Stimulated activated CD4-positive, alpha-beta T cell treated with anti-CD3 and anti-CD28 coated beads, Interleukin-1b, Interleukin-23, amount 100 ng/mL, for 24 hours (primary cell): Measurements from ENCODE around the gene STARD13.
"Not testable (repeated sequence)": the region's sequence is repeated elsewhere in the genome, so short reads cannot be mapped to it uniquely, and the experiment has no call there.

Experiments
- DNase-seq, 4 experiments: peaks; one replicate each; pipeline ENCODE4 v3.0.0-alpha.2; 2020; ENCODE audit warnings: low read depth in 4 of 4, low spot score in 1 of 4

STARD13 gene

DNA sequence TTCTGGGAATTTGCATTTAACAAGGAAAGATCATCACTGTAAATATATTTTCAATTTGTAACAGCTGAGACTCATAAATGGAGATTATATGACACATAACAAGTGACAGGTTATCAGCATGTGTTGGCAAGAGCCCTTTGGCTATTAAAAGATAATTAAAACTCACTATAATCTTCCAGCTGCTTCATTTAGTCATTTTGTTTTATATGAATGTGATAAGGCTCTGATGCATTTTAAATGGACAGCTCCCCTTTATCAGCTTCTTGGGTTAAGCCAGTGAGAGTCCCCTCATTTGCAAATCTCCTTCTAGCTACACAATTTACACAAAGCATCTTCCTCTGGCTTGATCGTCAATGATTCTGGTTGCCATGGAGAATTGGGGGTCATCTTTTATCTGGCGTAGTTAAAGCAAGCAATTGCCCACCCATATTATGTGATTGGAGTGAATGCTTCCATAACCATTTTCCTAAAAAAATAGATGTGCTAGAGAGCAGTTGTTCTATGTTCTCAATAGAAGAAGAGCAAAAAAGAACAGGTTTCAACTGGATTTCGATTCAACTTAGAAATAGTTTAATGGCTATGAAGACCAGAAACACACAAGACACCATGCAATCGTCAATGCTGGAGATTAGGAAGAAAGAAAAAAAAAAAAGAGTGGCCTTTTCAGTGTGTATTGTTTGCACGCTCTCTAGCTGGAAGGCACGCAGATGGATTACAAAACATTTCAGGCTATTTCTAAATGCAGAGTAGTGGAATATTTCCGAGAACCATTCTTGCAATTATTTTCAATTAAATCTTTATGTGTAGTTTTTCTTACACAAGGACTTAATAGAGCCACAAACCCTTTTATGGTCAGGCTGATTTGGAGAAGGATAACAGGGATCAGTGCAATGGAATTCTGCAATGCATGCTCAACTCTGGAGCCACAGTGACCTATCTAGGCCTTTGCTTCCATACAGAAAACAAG, 27.4 kb downstream of the STARD13 start:
- DNase-seq: no peak

DNA sequence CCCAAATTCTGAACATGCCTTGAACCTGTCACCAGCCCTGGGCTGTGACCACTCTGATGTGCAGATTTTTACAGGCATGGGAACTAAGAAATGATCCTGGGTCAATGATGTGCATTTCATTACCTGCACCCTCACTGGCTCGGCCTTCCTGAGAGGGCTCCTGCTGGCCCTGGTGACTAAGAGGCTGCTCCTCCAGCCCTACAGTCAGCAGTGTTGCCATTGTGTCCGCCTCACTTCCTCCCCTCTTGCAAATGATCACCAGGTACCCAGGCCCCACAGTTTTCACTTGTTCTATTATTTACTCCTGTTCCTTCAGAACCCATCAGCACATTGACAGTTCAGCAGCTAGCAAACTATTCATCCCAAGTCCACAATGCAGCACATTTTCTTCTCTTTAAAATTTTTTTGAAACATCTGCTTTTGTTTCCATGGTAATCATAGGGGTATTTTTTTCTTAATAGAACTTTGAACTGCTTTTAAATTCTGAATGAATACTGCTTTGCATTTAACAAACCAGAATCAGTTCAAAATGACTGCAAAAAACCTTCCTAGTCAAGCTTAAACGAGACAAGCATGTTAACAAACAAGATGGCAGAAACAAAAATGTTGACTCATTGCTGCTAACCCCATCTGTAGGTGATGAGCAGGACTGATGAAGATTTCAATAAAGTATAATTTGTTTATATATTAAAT, 29.3 kb downstream of the STARD13 start:
- no peak for DNase-seq

DNA sequence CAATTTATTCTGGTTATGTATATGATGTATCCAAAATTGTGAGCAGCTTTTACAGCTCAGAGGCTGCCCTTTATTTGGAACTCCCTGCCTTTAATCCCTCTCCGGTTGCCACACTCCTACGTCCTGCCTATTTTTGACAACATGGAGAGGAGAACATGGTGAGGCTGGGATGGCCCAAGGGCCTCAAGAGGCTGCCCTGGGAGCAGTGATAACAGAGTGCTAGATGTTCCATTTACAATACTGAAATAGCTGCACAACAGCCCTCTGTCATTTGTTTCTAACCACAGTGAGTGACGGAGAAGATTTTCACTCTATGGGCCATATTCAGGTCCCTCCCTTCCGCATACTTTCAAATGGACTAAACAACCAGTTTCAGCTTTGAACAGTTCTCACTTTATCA, 33.4 kb downstream of the STARD13 start:
- no peak for DNase-seq

DNA sequence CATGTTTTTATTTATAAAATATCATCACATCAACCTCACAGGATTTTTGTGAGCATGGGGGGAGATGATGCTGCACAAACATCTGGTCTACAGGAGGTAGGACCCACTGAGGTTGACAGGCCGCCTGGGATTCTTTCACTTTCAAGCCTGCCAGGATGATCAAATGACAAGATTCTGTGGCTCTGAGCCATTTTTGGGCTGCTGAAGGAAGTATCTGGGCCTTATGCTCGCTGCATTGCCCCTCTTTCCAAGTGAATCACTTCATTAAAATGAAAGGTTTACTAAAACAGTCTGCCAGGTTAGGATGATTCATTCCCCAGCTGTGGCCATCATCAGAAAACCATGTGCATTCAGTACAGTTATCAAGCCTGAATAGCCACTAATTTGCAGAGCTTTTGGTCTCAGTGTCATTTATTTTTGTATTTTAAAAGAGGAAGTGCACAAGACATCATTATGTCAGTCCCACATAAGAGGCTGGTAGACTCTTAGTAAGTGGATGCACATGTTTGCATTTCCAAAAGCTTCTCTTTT, 34.4 kb downstream of the STARD13 start:
- no peak for DNase-seq

DNA sequence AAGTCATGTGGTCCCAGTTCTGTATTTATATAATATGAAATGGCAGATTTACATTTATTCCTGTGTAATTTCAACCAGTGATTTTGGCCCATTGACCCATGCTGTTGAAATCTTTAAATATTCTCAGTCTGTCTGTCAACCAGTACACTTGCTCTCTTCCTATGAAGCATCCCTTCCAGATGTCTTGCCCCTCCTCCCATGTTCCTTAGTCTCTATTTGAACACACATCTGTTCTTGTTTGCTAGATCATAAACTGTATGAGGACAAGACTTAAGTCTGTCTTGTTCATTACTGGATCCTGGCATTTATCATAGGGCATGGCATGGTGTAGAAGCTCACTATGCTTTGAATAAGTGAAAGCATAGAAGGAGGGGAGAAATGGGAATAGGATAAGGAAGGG, 34.9 kb downstream of the STARD13 start:
- DNase-seq: no peak

DNA sequence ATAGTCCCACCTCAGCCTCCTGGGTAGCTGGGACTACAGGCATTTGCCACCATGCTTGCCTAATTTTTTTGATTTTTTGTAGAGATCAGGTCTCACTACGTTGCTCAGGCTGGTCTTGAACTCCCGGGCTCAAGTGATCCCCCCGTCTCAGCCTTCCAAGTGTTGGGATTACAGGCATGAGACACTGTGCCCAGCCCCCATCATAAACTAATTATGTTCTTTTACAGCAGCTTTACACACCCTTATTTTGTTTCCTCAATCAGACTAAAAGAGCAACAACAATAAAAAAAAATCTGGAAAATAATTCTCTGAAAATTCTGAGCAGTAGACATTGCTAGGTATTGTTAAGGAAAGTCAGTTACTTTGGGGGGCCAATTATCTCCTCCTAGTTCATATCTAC, 35.7 kb downstream of the STARD13 start:
- no peak for DNase-seq

DNA sequence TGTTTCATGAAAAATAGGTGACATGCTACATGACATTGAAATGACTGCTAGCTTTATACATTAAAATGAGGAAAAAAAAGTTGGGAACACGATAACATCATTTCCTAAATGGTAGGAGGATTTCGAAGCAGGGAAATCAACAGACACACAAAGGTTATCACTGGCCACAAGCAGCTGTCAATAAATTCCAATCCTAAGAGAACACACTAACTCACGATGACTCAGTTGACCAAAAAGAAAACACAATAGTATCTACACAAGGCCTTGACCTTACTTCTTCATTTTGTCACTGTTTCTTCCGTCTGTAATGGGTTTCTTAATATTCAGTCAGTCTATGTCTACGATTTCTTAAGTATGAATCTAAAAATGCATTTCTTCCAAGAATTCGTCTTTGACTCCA, 36.5 kb downstream of the STARD13 start:
- no peak for DNase-seq

DNA sequence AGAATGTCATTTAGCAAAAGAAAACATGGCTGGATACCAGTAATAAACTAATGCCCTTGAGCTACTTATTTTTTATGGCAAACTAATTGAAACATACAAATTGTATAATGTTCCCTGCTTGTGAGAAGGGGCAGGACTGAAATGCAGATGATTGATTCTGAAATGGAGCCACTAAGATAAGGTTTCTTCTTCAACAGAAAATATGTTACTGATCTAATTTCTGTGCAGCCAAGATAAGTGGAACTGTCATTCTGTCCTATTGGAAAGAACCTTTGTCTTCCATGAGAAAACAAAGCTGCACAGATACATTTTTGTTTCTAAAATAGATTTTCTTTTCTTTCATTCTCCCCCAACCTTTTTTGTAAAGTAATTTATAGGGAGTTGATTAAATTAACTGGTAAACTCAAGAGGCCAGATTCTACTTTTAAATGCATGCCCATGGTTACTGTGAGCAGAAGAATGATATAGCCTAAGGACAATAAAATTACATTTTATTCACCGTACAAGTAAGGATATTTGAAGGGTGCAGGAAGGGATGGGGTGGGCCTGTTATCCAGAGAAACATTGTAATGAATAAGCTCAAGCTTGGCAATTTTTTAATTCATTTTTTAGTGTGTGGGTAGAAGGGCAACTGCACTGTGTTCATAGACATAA, 39.9 kb downstream of the STARD13 start:
- no peak for DNase-seq

DNA sequence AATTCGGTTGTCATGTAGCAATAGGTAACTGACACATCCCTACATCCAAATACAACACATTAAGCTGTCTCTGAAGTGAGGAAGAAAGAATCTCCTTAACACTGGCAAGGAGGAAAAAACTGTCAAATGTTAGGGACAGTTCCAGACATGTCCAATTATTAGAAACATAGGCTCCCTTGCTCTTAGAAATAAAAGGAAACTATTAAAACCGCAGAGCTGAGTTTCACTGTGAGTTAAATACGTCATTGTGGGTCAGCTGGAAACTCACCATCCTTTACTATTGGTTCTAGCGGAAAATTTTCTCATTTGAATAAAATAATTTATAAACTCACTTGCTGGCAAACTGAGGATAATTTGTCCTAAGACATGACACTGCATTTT, 40.7 kb downstream of the STARD13 start:
- no peak for DNase-seq

DNA sequence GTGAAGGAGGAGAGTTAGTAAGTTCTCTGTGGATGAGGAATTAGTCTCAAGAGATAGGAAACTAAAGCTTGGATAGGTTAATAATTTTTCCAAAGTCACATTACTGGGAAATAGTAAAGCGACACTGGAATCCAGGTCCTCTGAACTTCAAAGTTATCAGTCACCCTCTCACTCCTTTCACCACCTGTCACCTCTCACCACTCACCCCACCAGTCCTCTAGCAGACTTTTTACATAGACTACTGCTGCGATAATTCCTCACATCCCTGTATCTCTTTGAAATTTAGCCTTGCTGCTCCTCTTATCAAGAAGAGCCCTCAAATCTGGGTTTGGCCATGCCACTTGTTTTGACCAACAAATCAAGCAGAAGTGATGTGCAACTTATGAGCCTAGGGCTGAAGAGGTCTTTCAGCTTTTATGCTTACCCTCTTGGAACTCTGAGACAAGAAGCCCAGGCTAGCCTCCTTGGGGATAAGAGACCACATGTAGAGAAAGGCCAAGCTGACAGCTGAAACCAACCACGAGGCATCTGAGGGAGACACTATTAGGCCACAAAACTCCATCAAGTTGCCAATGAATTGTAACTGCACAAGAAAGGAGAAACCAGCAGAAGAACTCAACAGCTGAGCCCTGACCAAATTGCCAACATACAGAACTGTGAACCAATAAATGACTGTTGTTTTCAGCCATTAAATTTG, 41.2 kb downstream of the STARD13 start:
- DNase-seq: no peak

DNA sequence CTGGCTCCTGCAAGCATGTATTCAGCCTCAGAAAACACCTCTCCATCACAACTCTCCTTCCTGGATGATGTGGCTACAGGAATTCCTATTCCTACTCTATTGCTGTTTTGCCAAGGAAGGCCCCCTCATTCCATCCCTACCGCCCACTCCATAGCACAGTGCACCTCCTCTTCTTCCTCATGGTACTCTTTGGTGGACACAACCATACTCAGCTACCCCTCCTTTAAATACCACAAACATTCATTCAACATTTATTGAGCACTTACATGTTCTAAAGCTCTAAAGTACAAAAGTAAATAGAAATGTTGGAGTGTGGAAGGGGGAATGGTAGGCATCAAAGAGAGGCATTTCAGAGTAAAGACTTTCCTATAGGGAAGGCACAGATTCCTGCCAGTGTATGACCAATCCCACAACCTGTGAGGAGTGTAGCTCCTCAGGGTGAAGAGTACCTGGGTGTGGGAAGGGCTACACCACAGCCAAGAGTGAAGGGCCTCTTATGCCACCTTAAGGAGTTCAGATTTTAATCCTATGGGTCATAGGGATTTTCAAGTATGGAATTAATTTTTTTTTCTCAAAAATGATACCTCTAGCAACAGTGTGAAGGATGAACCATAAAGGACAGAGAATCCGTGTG, 42.5 kb downstream of the STARD13 start:
- no peak for DNase-seq

DNA sequence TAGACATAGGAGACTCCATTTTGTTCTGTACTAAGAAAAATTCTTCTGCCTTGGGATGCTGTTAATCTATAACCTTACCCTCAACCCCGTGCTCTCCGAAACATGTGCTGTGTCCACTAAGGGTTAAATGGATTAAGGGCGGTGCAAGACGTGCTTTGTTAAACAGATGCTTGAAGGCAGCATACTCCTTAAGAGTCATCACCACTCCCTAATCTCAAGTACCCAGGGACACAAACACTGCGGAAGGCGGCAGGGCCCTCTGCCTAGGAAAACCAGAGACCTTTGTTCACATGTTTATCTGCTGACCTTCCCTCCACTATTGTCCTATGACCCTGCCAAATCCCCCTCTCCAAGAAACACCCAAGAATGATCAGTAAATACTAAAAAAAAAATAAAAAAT, 43.2 kb downstream of the STARD13 start:
- DNase-seq: not testable (repeated sequence)

DNA sequence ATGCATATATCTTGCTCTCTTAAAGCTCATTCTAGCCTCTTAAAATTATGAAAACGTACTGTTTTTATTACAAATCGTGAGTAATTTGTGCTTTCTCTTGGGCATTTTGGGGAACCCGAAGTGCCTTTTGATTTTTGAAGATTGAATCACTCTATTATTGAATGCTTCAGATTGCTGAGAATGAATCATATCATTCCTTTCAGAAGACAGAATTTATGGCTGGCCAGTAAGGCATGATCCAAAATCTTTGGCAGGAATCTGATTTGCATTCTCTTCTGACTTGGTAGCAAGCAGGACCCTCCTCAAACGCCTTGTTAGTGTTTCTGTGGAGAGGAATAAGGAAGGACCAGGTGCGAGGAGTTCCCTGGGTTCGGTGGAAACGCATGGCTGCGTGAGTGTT, 49.5 kb downstream of the STARD13 start:
- DNase-seq: no peak

DNA sequence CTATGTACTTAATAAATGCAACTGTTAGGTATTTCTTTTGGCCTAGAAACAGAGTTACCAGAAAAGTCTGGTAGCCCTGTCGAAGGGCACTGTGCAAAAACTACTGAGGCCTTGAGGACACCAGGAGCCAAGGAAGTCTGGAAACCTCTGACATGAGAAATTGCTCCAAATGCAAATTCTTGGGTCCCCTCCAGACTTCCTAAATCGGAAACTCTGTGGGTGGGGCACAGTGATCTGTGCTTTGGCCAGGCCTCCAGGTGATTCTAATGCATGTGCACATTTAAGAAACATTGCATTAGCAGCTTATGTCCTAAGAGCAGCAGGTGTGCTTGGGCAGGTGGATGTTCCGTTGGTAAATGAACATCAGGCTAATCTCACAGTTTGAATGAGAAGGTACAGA, 50.0 kb downstream of the STARD13 start:
- DNase-seq: no peak

DNA sequence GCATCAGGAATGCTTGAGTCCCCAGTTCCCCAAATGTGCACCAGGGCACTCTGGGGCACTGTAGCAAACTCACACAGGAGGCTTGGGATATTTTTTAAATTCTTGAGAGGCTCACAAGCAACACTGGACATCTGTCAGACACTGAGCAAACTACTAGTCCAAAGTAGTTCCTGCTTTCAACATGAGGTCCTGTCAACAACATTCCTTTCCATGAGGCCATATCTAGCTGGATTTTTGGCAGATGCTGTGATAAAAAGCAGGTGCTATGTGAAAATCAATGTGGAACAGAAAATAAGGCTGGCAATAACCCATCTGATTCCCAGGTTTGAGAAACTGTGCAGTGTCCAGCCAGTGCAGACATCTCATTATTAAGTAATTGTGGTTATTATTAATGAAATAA, 50.5 kb downstream of the STARD13 start:
- no peak for DNase-seq

DNA sequence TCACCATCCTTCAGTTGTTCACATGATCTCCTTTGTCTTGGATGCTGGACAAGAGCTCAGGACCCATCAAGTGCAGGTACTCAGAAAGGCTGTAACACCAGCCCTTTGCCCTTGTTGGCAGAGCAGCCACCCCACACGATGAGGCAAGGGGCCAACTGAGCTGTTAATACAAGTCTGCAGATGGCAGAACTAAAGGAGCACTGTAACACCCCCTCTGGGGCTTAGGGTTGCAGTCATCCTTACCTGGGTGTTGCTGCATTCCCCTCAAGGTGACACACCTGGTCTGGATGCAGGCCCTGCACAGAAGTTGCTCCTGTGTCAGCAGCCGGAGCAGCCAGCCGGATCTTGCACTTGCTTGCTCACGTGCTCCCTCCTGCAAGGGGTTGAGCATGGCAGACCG, 52.0 kb downstream of the STARD13 start:
- no peak for DNase-seq

DNA sequence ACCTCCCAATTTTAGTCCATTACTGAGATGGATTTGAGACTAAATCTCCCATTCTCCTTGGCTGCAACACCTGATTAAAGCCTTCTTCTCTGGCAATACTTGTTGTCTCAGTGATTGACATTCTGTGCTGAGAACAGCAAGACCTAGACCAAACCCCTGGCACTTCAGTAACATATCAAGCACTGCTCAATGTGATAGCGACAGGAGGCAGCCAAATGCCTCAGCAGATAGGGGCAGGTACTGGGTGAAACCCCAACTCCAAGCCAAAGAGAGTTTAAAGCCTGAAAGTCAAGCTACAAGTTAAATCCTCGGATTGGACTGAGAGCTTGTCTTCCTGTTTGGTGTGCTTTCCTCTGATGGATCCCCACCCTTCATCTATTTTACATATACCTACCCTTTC, 52.7 kb downstream of the STARD13 start:
- no peak for DNase-seq

DNA sequence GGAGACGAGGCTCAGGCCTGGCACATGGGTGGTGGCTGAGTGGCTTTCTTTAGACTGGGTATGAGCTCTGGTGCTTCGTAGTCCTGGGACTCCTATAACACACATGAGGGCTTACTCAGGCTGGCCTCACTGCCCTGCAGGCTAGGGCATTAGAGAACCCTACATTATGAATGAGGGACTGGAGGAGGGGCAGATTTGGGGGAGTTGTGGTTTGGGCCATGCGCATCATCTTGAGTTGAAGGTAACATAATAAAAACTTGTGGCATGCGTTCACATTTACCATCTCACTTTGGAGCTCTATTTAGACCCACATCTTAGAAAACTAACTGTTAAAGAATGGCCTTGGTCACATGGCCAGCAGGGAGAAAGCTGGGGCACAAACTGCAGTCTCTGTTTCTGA, 54.2 kb downstream of the STARD13 start:
- no peak for DNase-seq

DNA sequence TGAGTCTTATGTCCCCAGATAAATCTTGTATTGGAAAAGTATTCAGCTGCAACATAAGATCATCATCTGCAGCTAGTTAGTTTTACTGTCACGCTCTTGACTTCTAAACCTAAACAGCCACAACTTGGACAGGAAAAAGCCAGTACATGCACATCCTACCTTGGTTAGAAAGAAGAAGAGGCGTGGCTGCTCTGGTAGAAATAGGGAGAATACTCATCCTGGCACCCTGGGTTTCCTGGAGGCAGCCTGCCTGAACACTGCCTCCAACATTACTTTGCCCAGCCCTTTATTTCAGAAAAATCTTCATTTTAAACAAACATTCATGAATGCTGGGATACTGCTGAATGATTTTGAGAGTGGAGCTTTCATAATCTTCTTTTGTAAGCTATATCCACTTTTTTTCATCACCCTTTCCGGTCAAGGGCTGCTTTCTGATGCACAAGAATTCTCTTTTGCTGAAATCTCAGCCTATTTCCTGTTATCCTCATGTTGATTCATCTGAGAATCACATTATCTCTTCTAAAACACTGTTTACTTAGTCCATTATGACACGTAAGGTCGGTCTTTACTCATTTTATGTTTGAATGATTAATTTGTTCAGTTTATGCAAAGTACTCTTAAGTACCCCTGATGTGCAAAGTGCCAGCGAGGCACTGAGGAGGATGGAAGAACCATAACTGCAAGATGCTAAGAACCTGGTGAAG, 55.2 kb downstream of the STARD13 start:
- DNase-seq: no peak
